ENCODE results near the gene OLFML3.
A peak's percentile ranks its signal among the peaks of the same experiment; 100 is the strongest.
"Not testable (repeated sequence)": the region's sequence is repeated elsewhere in the genome, so short reads cannot be mapped to it uniquely, and the experiment has no call there.

Gene OLFML3

DNA sequence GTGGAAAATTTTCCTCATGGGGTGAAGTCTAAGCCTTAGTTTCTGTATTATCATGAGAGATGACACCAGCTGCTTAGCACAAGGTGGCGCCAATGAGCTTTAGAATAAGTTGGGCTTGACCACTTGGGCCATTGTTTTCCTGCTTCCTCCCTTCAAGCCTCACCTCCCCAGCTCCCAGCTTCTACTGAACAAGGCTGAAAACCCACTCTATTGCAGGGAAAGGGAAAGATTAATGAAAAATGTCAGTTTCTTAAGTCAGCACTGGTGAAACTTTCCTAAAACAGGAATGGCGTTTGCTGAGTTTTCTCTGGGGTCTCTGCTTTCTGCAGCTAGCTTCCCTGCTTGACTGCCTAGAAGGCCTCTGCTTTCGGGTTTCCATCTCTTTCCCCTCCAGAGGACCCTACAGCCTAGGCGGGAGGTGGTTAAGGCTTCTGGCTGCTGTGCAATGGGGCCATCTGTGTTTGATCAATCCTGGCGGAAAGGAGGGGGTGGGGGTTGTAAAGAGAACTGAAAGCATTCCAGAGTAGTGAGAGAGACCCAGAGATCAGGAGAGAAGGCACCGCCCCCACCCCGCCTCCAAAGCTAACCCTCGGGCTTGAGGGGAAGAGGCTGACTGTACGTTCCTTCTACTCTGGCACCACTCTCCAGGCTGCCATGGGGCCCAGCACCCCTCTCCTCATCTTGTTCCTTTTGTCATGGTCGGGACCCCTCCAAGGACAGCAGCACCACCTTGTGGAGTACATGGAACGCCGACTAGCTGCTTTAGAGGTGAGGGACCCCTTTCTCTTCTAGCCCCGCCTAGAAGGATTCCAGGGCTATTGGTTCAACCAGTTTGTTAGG lies at the start of gene OLFML3:
Gene OLFML3 (plus strand): TSS at position 612 of the 840 bp plus-strand sequence. CDS start 43 bp downstream, at position 655.
- DNase-seq: peak; percentile 27 to 33

DNA sequence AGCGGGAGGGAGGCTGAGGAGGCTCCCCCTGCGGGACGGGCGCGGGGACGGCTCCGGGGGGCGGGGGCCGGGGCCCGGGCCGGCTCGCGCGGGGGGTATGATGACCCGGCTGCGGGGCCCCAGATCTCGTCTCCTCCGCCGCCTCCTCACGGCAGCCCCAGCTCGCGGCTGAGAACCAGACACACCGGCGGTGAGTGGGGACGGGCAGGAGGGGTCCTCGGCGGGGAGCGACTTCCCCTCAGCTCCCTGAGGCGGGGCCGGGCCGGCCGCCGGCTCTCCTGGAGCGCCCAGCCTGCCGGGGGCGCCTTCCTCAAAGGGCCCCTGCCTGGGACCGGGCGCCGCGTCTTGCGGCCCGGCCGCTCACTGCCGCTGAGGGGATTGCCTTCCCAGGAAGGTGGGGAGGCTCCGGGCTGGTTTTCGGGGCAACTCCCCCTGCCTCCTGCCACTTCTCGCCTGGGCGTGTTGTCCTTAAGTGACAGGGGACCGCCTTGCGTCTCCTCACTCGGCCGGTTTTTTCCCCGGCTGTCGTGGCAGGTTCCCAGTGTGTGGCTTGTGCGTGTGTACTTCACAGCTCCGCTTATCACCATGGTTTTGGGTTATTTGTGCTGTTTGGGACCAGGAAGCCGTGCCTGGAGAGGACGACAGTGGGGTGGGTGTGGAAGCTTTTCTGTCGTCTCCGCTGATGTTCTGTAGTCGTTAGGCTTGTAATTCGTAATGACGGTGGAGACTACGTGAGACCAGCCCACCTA lies 49.4 kb upstream of the OLFML3 start:
- peak; percentile 34 to 41 for DNase-seq

- peak; percentile 46 to 57 for DNase-seq
Measured at GRCh38 chr1:113930499-113931161, 48.6 kb upstream of the OLFML3 start.

DNA sequence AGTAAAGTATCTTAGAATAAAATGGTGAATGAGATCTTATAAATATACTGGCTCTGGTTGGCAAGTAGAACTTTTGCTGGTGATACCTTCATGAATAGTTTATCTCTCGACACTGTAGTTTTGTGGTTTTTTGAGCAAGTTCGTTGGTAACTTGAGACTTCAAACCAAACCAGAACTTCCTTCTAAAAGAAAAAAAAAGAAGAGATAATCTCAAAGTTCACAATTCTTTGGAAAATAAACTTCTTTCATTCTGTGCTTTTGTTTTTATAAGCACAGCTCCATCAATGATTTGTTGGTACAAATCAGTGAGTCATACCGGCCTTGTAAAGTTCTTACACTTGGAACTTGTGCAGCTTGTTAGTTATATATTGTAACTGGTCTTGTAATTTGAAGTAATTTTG lies 47.8 kb upstream of the OLFML3 start:
- DNase-seq: no peak

DNA sequence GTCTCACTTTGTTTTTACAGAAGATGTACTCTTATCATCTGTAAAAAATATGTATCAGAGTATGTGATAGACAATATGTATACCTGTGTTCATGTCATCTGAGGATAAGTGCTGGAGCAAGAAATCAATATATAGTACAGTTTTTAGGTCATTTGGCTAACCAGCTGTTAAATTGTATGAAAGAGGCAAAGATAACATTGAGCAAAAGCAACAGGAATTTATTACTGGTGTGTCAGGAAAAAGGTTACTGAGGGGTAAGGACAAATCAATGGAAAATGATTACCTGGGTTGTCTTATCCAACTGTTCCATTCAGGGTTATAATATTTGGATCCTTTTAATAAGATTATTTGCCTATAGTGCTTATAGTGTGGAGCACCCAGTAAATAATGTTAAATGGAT lies 45.3 kb upstream of the OLFML3 start:
- no peak for DNase-seq

- no peak for DNase-seq
Measured at GRCh38 chr1:113934511-113935055, 44.7 kb upstream of the OLFML3 start.

DNA sequence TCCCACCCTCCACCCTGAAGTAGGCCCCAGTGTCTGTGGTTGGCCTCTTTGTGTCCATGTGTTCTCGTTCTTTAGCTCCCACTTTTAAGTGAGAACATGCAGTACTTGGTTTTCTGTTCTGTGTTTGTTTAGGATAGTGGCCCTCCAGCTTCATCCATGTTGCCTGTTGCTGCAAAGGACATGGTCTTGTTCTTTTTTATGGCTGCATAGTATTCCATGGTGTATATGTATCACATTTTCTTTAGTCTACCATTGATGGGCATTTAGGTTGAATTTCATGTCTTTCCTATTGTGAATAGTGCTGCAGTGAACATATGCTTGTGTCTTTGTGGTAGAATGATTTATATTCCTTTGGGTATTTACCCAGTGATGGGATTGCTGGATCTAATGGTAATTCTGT lies 44.1 kb upstream of the OLFML3 start:
- no peak for DNase-seq

- DNase-seq: no peak
Measured at GRCh38 chr1:113935970-113936369, 43.3 kb upstream of the OLFML3 start.

- no peak for DNase-seq
Measured at GRCh38 chr1:113937146-113937545, 42.1 kb upstream of the OLFML3 start.

DNA sequence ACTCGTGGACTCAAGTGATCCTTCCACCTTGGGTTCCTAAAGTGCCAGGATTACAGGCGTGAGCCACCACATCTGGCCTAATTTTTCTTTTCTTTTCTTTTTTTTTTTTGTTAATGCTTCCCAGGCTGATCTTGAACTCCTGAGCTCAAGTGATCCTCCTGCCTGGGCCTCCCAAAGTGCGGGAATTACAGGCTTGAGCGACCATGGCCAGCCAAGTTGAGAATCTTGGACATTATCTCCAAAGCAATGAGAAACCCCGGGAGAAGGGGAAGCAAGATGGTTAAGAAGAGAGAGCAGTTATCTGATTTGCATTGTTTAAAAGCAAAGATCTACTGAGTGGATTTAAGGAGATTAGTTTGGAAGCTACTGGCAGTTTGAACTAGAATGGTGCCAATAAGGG lies 41.1 kb upstream of the OLFML3 start:
- no peak for DNase-seq

GRCh38 chr1:113940365-113941244 lies 38.7 kb upstream of the OLFML3 start:
- no peak for DNase-seq

DNA sequence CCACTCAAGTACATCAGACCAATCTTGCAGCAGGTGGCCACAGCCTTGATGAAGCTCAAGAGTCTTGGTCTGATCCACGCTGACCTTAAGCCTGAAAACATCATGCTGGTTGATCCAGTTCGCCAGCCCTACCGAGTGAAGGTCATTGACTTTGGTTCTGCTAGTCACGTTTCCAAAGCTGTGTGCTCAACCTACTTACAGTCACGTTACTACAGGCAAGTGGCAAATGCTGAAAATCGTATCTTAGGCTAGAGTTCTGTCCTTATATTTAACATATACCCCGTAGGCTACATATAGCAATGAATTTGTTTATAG lies 38.1 kb upstream of the OLFML3 start:
- DNase-seq: no peak

DNA sequence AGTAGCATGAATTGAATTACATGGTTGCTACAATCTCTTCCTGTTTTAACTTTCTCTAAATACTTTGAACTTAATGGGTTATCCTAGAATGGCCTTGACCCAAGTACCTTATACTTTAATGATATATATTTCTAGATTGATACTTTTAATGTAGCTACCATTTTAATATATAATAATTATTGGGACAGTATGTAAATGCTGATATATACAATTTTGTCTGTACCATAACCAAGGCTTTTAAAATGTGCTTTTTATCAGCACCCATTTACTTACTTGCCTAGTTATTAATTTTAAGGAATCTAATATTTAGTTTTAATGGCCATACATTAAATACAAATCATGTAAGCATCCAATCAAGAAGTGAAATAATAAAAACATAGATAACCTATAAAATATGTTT lies 36.7 kb upstream of the OLFML3 start:
- no peak for DNase-seq

DNA sequence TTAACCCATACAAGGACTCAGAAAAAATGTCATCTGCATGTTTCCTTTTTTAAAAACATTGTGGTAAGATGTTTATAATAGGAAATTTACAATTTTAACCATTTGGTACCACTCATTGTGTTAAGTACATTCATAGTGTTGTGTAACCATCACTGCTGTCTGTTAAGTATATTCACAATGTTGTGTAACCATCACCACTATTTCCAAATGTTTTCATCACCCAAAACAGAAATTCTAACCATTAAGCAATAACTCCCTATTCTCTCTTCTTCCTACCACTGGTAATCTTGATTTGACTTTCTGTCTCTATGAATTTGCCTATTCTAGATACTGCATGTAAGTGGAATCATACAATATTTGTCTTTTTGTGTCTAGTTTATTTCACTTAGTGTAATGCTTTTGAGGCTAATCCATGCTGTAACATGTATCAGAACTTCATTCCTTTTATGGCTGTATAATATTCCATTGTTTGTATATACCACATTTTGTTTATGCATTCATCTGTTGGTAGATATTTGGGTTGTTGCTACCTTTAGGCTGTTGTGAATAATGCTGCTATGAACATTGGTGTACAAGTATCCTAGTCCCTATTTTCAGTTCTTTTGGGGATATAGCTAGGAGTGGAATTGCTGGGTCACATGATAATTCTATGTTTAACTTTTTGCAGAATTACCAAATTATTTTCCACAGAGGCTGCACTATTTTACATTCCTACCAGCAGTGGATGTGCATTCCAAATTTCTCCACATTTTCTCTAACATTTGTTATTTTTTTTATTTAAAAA lies 36.1 kb upstream of the OLFML3 start:
- no peak for DNase-seq

DNA sequence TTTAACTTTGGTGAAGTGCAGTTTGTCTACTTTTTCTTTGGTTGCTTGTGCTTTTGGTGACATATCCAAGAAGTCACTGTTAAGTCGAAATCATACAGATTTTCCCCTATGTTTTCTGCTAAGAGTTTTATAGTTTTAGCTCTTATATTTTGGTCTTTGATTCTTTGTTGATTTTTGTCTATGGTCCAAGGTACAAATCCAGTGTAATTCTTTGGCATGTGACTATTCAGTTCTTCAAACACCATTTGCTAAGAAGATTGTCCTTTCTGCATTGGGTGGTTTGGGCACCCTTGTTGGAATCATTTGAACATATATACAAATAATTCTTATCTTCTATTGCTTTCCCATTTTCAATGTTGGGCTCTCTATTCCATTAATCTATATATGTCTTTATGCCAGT lies 33.9 kb upstream of the OLFML3 start:
- DNase-seq: no peak

- no peak for DNase-seq
Measured at GRCh38 chr1:113946112-113946511, 33.2 kb upstream of the OLFML3 start.

GRCh38 chr1:113946678-113947387 lies 32.4 kb upstream of the OLFML3 start:
- no peak for DNase-seq

DNA sequence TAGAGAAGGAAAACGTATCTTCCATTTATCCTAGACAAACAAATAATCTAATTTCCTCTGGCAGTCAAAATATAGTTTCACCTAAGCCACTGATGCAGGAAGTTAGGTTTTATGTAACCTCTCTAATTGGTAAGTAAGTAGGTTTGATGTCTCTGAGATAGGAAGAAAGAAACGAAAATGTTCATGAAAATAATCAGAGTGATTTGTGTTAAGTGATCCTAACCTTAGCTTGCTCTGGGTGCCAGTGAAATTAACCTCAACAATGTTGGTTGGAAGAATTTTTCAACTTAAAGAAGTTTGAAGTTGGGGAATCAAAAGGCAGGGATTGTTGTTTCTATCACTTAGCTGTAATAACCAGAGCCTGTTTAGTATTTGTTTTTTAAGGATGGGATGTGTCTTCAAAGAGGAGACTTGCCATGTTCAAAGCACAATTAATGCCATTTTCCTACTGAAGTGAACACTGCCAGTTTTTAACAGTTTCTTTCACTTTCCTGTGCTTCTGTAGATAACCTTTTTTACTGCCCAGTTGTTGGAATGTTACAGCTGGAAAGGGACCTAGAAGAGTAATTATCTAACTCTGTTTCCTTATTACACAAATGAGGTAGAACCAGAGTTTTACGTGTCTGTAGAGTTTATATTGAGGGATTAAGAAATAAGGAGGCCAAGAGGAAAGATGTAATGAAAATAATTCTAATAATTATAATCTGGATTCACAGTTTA lies 31.7 kb upstream of the OLFML3 start:
- DNase-seq: no peak

DNA sequence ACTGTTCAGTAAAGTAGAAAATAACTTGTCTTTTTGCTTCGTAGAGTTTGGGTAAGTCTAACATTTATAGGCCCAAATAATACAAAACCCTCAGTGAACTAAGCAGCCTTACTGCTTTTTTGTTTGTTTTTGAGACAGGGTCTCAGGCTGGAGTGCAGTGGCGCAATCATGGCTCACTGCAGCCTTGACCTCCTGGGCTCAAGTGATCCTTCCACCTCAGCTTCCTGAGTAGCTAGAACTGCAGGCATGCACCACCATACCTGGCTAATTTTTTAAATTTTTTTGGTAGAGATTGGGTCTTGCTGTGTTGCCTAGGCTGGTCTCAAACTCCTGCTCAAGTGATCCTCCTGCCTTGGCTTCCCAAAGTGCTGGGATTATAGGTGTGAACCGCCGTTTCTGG lies 31.1 kb upstream of the OLFML3 start:
- not testable (repeated sequence) for DNase-seq

- no peak for DNase-seq
Measured at GRCh38 chr1:113949007-113949406, 30.3 kb upstream of the OLFML3 start.

Data from activated CD4-positive, alpha-beta T cell treated with anti-CD3 and anti-CD28 coated beads, Interleukin-2, amount 50 U/mL, for 4 hours (primary cell).